Effector memory CD4-positive, alpha-beta T cell (primary cell): ENCODE measurements around the gene MST1.

ENCODE experiments used
- DNase-seq, 3 donors: peaks; one replicate each; pipeline ENCODE4 v3.0.0-alpha.2; 2020
- H3K27ac ChIP-seq: 2 replicates; pipeline ENCODE4 v1.7.0; 2013; ENCODE audit warnings: mild to moderate bottlenecking, low read length, moderate library complexity; ENCODE audit not compliant: insufficient read depth, poor library complexity, severe bottlenecking
- H3K27me3 ChIP-seq: replicated peaks from 2 replicates; pipeline ENCODE4 v1.7.0; 2013; ENCODE audit warnings: mild to moderate bottlenecking, low read length; ENCODE audit not compliant: insufficient read depth, control insufficient read depth, poor library complexity, severe bottlenecking
- H3K36me3 ChIP-seq: 2 replicates; pipeline ENCODE4 v1.7.0; 2013; ENCODE audit warnings: mild to moderate bottlenecking, low read length, moderate library complexity; ENCODE audit not compliant: control insufficient read depth, insufficient read depth
- H3K4me1 ChIP-seq: 2 replicates; pipeline ENCODE4 v1.7.0; 2013; ENCODE audit warnings: low read length, mild to moderate bottlenecking; ENCODE audit not compliant: control insufficient read depth, insufficient read depth, poor library complexity, severe bottlenecking
- H3K4me3 ChIP-seq: 2 replicates; pipeline ENCODE4 v1.7.0; 2013; ENCODE audit warnings: low read length, low read depth, mild to moderate bottlenecking; ENCODE audit not compliant: insufficient read depth, poor library complexity, severe bottlenecking
- H3K9me3 ChIP-seq: 2 replicates; pipeline ENCODE4 v1.7.0; 2013; ENCODE audit warnings: mild to moderate bottlenecking, low read length, moderate library complexity; ENCODE audit not compliant: control insufficient read depth

The MST1 gene

DNA sequence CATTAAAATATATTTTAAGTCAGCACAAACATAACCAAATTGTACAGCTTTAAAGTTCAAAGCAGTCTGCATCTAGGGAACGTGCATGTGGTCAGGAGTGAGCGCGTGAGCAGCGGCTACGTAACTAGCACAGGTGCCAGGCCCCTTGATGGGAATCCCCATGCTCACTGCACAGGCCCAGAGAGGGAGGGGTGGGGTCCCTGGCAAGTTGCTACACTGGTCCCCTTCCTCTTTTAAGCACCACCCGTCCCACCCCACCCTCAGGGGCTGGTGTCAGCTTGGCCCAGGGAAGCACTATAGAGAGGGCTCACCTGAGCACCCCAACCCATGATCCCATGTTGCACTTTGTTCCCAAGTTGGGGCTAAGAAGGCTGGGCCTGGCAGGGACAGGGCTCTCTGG, 35.3 kb upstream of the MST1 start:
- DNase-seq = peak; percentile 27 to 42 (median 39)
- Histone ChIP-seq H3K36me3 (peaks cover 27% of the 10 kb centered on the region), H3K4me3 (peak overlapping the region; percentile 91), H3K27me3 (no peaks in the 10 kb centered on the region), H3K27ac (peak overlapping the region; percentile 95), H3K9me3 (no peaks in the 10 kb centered on the region), H3K4me1 (peaks cover 14% of the 10 kb centered on the region)

GRCh38 chr3:49723628-49724551, 34.6 kb upstream of the MST1 start, which contains the start of gene GMPPB:
Gene GMPPB, minus strand, starts transcription at chr3:49723951. Its CDS starts 225 bp downstream, at chr3:49723726.
- peaks cover 17% of the 10 kb centered on the region for H3K4me1 ChIP-seq
- peak; percentile 87 to 90 (median 88) for DNase-seq
- peaks cover 27% of the 10 kb centered on the region for H3K36me3 ChIP-seq

DNA sequence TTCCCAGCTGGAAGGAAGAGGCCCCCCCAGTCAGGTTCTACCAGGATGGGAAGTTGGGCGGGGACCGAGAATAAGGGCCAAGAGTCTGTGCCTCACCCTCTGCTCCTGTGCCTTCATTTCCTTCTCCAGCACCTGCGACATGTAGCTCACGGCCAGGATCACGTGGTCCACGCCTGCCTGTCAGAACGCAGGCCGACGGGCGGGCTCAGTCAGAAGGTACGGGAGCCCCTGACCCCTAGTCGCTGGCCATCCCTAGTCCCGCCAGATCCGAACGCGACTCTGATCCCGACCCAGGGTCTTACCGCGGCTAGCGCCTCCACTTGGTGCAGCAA, 34.0 kb upstream of the MST1 start:
- DNase-seq = peak; percentile 27 to 56 (median 43)
- Histone ChIP-seq H3K27me3 (no peaks in the 10 kb centered on the region), H3K4me1 (peaks cover 22% of the 10 kb centered on the region), H3K27ac (peak overlapping the region; percentile 95), H3K36me3 (peaks cover 27% of the 10 kb centered on the region), H3K9me3 (no peaks in the 10 kb centered on the region), H3K4me3 (peak overlapping the region; percentile 91)

More at GRCh38 chr3:49723628-49724551, 34.6 kb upstream of the MST1 start, which contains the start of gene GMPPB:
- H3K27ac ChIP-seq = peak within 1 kb of the TSS; percentile 95
- no peaks in the 10 kb centered on the region for H3K27me3 ChIP-seq
- H3K9me3 ChIP-seq = no peaks in the 10 kb centered on the region
- peak within 1 kb of the TSS; percentile 91 for H3K4me3 ChIP-seq

GRCh38 chr3:49722896-49723295, 33.6 kb upstream of the MST1 start:
- Histone ChIP-seq H3K4me3 (peak overlapping the region; percentile 91), H3K36me3 (peaks cover 27% of the 10 kb centered on the region), H3K4me1 (peaks cover 22% of the 10 kb centered on the region), H3K9me3 (no peaks in the 10 kb centered on the region), H3K27ac (peak overlapping the region; percentile 95), H3K27me3 (no peaks in the 10 kb centered on the region)
- DNase-seq = no peak

- Histone ChIP-seq H3K36me3 (peaks cover 19% of the 10 kb centered on the region), H3K27ac (peak overlapping the region; percentile 95), H3K9me3 (no peaks in the 10 kb centered on the region), H3K27me3 (no peaks in the 10 kb centered on the region), H3K4me1 (peaks cover 22% of the 10 kb centered on the region), H3K4me3 (no peak overlapping the region)
- DNase-seq = no peak
These were observed 32.9 kb upstream of the MST1 start for GRCh38 chr3:49721896-49722781.

DNA sequence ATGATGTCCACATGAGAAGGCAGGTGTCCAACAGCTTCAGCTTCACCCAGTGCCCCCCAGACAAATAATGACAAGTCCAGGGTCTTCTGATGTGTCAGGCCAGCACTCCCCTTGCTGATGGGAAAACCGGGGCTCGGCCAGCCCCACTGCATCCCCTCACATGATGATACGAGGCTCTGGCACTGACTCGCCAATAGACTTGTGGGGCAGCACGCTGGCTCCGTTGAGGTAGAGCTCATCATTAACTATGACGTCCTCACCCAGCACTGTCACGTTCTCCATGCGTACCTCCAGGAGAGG, 32.3 kb upstream of the MST1 start:
- Histone ChIP-seq H3K27me3 (no peaks in the 10 kb centered on the region), H3K27ac (no peak overlapping the region), H3K4me3 (no peak overlapping the region), H3K4me1 (peaks cover 22% of the 10 kb centered on the region), H3K9me3 (no peaks in the 10 kb centered on the region), H3K36me3 (peaks cover 17% of the 10 kb centered on the region)
- no peak for DNase-seq

DNA sequence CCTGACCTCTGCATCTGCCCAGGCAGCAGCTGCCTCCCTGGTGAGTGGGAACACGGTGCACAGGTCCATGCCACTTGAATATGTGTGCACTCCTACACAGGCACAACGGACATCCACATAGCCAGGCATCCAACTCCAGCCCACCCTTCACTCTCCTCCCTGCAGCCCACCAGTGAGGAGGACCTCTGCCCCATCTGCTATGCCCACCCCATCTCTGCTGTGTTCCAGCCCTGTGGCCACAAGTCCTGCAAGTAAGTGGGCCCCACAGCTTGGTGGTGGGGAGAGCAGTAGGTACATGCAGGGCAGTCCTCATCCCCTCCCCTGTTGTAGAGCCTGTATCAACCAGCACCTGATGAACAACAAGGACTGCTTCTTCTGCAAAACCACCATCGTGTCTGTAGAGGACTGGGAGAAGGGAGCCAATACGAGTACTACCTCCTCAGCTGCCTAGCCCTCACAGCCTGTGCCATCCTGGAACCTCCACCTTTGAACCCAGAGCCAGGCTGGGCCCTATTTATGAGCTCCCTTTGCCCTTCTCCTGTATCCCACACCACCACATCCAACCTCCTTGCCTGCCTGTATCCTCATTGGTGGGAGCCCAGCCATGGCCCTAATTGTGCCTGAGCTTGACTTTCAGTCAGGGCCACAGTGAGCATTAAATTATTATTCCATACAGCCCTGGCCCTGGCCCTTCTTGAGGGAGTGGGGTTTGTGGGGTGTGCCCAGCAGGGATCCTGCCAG, 31.8 kb upstream of the MST1 start:
- no peak for DNase-seq
- Histone ChIP-seq H3K9me3 (no peaks in the 10 kb centered on the region), H3K27ac (no peak overlapping the region), H3K36me3 (peaks cover 17% of the 10 kb centered on the region), H3K4me3 (no peak overlapping the region), H3K27me3 (no peaks in the 10 kb centered on the region), H3K4me1 (peaks cover 22% of the 10 kb centered on the region)

DNA sequence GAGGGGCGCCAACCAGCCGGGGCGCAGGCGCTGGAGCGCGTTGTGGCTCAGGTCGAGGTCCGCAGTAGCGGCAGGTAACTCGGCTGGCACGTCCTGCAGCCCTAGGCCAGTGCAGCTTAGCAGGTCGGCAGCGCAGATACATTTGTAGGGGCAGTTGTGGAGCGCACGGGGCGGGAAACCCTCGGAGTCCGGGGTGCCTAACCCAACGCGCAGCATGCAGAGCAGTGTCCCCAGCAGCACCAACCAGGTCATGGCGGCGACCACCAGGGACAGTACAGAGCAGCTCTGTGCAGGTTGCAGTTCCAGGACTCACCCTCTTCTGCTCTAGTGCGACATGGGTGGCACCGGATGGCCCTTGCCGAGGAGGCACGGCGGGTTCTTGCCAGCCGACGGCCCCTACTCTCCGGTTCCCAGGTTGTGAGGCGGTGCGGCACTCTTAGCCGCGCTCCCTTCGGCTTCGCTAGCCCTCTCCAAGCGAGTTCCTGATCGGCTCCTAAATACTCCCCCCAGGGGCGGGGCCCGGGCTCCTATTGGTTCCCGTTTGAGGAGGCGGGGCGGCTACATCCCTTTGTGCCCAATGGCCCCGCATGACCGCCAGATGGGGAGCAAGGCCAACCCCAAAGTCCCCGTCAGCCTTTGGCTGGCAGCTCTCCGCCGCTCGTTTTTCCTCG, 30.1 kb upstream of the MST1 start, which contains the start of gene AMIGO3:
Gene AMIGO3 (minus strand): TSS at position 471 of the 671 bp plus-strand sequence. CDS start 219 bp downstream, at position 252.
- peaks cover 17% of the 10 kb centered on the region for H3K36me3 ChIP-seq
- no peaks in the 10 kb centered on the region for H3K9me3 ChIP-seq
- no peaks in the 10 kb centered on the region for H3K27me3 ChIP-seq
- DNase-seq = peak; percentile 82 to 90 (median 90)
- peaks cover 18% of the 10 kb centered on the region for H3K4me1 ChIP-seq
- H3K4me3 ChIP-seq = peak within 1 kb of the TSS; percentile 72
- H3K27ac ChIP-seq = peak within 1 kb of the TSS; percentile 66

- DNase-seq = no peak
- peak overlapping the region; percentile 72 for H3K4me3 ChIP-seq
- peaks cover 17% of the 10 kb centered on the region for H3K36me3 ChIP-seq
- H3K27ac ChIP-seq = peak overlapping the region; percentile 35
- no peaks in the 10 kb centered on the region for H3K27me3 ChIP-seq
- H3K9me3 ChIP-seq = no peaks in the 10 kb centered on the region
- peaks cover 16% of the 10 kb centered on the region for H3K4me1 ChIP-seq
These were observed 29.6 kb upstream of the MST1 start for GRCh38 chr3:49718858-49719213.
